Right renal cortex interstitium (tissue), 3 donors: ENCODE results near the gene TXNDC16. TPM values are rescaled to one million over a fixed set of nuclear protein-coding genes. Genes with fewer than 3 reads are reported as not detected.
"Not testable (repeated sequence)": the region's sequence is repeated elsewhere in the genome, so short reads cannot be mapped to it uniquely, and the experiment has no call there.

Source experiments
- DNase-seq, 3 donors: peaks; one replicate each; pipeline ENCODE4 v3.0.0-alpha.2; 2013; ENCODE audit warnings: low read depth in 3 of 3, low spot score in 2 of 3
- polyA plus RNA-seq, 3 donors: library from polyadenylated mRNA; unstranded; fragments of 120-200 nt; gene quantifications; one replicate each; pipeline ENCODE4 v1.2.1, GENCODE V29; 2013; ENCODE audit not compliant: insufficient read length in 3 of 3

Gene TXNDC16
- polyA plus RNA-seq, 3 donors, result 21.2 to 24.7 (median 23.5) TPM

- DNase-seq, result no peak
These were observed 6.6 kb downstream of the TXNDC16 start for GRCh38 chr14:52545584-52546317.

GRCh38 chr14:52538623-52539022, 13.7 kb downstream of the TXNDC16 start:
- no peak for DNase-seq

- DNase-seq, result no peak
These were observed 16.0 kb downstream of the TXNDC16 start for GRCh38 chr14:52536269-52536668.

GRCh38 chr14:52531481-52531880, 20.8 kb downstream of the TXNDC16 start:
- DNase-seq, result no peak

GRCh38 chr14:52527052-52527451, 25.3 kb downstream of the TXNDC16 start:
- no peak for DNase-seq

GRCh38 chr14:52522581-52523345, 29.5 kb downstream of the TXNDC16 start:
- no peak for DNase-seq

- DNase-seq, result no peak
These were observed 30.3 kb downstream of the TXNDC16 start for GRCh38 chr14:52522033-52522432.

GRCh38 chr14:52514046-52514811, 38.1 kb downstream of the TXNDC16 start:
- DNase-seq, result no peak

- DNase-seq, result no peak
These were observed 39.1 kb downstream of the TXNDC16 start for GRCh38 chr14:52513249-52513648.

- no peak for DNase-seq
These were observed 57.9 kb downstream of the TXNDC16 start for GRCh38 chr14:52494444-52494843.

GRCh38 chr14:52485350-52485960, 66.8 kb downstream of the TXNDC16 start:
- no peak for DNase-seq

- no peak for DNase-seq
These were observed 70.4 kb downstream of the TXNDC16 start for GRCh38 chr14:52481864-52482263.

GRCh38 chr14:52473557-52473956, 78.7 kb downstream of the TXNDC16 start:
- peak in 2 of 3 donors; percentile 20 to 33 for DNase-seq

GRCh38 chr14:52472728-52473127, 79.6 kb downstream of the TXNDC16 start:
- no peak for DNase-seq

GRCh38 chr14:52472251-52472650, 80.1 kb downstream of the TXNDC16 start:
- not testable (repeated sequence) for DNase-seq

- no peak for DNase-seq
These were observed 84.6 kb downstream of the TXNDC16 start for GRCh38 chr14:52467515-52468266.

GRCh38 chr14:52464175-52464574, 88.1 kb downstream of the TXNDC16 start:
- DNase-seq, result no peak

GRCh38 chr14:52463375-52463774, 88.9 kb downstream of the TXNDC16 start:
- DNase-seq, result no peak

- no peak for DNase-seq
These were observed 90.6 kb downstream of the TXNDC16 start for GRCh38 chr14:52461721-52462120.

GRCh38 chr14:52458721-52459085, 93.6 kb downstream of the TXNDC16 start:
- no peak for DNase-seq
